ENCODE measurements around the gene ELMOD3. TPM values are rescaled to one million over a fixed set of nuclear protein-coding genes. Genes with fewer than 3 reads are reported as not detected.

ELMOD3 gene
- total and polyA plus RNA-seq, 2 of the 8 experiments (the other 6 are each of a cell fraction or from before 2014, with no cell fraction given), result 8.5 to 10.2 TPM

- Histone ChIP-seq H3K56ac (replicated peaks; ENCODE audit: insufficient read length, low read depth, low read length) (no peak overlapping the region), H3K9ac (replicated peaks in 1 of 4; ENCODE audit: extremely low read depth in 1 of 4, low read depth in 3 of 4, low read length in 3 of 4) (no peak overlapping the region), H3K36me3 (ENCODE audit: control insufficient read depth in 2 of 4, insufficient read depth in 4 of 4, low read length in 3 of 4) (no peaks in the 10 kb centered on the region), H3K4me3 (ENCODE audit: extremely low read depth in 1 of 4, insufficient read depth in 2 of 4, low read depth in 3 of 4, low read length in 4 of 4) (no peak overlapping the region), H3K23ac (ENCODE audit: insufficient read length) (no peak overlapping the region), H3K27ac (ENCODE audit: low read depth, low read length) (no peak overlapping the region), H3K4me1 (replicated peaks in 1 of 4; ENCODE audit: control insufficient read depth in 3 of 4, insufficient read depth in 4 of 4, low read length in 3 of 4) (peaks cover 0 to 7% (median 1%) of the 10 kb centered on the region in 4 experiments; a peak in 3 of 7 replicates), H2BK15ac (ENCODE audit: low read length) (no peak overlapping the region), H2BK5ac (ENCODE audit: low read depth, low read length) (no peak overlapping the region), H3K14ac (ENCODE audit: insufficient read length) (no peak overlapping the region), H4K91ac (replicated peaks; ENCODE audit: insufficient read length, low read length) (no peak overlapping the region), H3K4ac (replicated peaks; ENCODE audit: insufficient read length, low read depth, low read length) (no peak overlapping the region), H4K5ac (ENCODE audit: insufficient read length, low read depth, low read length) (no peak overlapping the region), H2AK5ac (ENCODE audit: low read depth, low read length) (no peak overlapping the region), H2BK120ac (replicated peaks; ENCODE audit: low read depth, low read length) (no peak overlapping the region), H3K79me2 (ENCODE audit: control insufficient read depth in 1 of 2, insufficient read depth in 2 of 2, low read length in 2 of 2) (no peaks in the 10 kb centered on the region), H2BK20ac (ENCODE audit: low read length) (no peak overlapping the region), H4K8ac (ENCODE audit: extremely low read depth, insufficient read depth, low read length) (no peak overlapping the region), H3K27me3 (replicated peaks in 1 of 4; ENCODE audit: control insufficient read depth in 3 of 4, extremely low read depth in 1 of 4, insufficient read depth in 3 of 4, low read length in 3 of 4) (no peaks in the 10 kb centered on the region), H2AFZ (ENCODE audit: low read length) (no peak overlapping the region), H3K18ac (ENCODE audit: extremely low read depth, low read length) (no peak overlapping the region), H3K79me1 (ENCODE audit: low read depth, low read length) (no peaks in the 10 kb centered on the region), H3K4me2 (ENCODE audit: insufficient read depth in 1 of 2, low read depth in 2 of 2, low read length in 2 of 2) (no peak overlapping the region), H2BK12ac (ENCODE audit: low read depth, low read length) (no peak overlapping the region), H3K9me3 (ENCODE audit: insufficient read depth in 2 of 2, low read depth in 1 of 2, low read length in 1 of 2) (no peaks in the 10 kb centered on the region; a peak in 1 of 4 replicates), H3K23me2 (ENCODE audit: low read depth, low read length) (no peaks in the 10 kb centered on the region), H4K20me1 (replicated peaks in 1 of 2; ENCODE audit: control insufficient read depth in 1 of 2, insufficient read depth in 2 of 2, low read length in 2 of 2) (no peaks in the 10 kb centered on the region)
- TF ChIP-seq NANOG (IDR thresholded peaks at IDR 0.05; ENCODE audit: insufficient read depth, low read depth, low read length, poor library complexity, severe bottlenecking) (no peak), TEAD4 (IDR thresholded peaks at IDR 0.05; ENCODE audit: low read depth, low read length) (no peak), MAFK (IDR thresholded peaks at IDR 0.05; ENCODE audit: low read depth, low read length) (no peak), ASH2L (IDR thresholded peaks at IDR 0.05; ENCODE audit: low read length) (no peak), ZNF274 (IDR thresholded peaks at IDR 0.05; ENCODE audit: borderline replicate concordance, extremely low read depth, low read length) (no peak), YY1 (IDR thresholded peaks at IDR 0.05; ENCODE audit: low read depth, low read length) (no peak), TBP (IDR thresholded peaks at IDR 0.05; ENCODE audit: low read depth, low read length) (no peak), CHD1 (IDR thresholded peaks at IDR 0.05; ENCODE audit: low read depth, low read length) (no peak), SRF (IDR thresholded peaks at IDR 0.05; ENCODE audit: low read depth, low read length) (no peak), SP4 (IDR thresholded peaks at IDR 0.05; ENCODE audit: low read length) (no peak), BRCA1 (IDR thresholded peaks at IDR 0.05; ENCODE audit: low read depth, low read length) (no peak)
- FAIRE-seq (no peak), DNase-seq (ENCODE audit: low read depth in 1 of 2, low spot score in 2 of 2) (no peak)
- ChIA-PET CTCF (ENCODE audit: partially characterized antibody) (interaction anchor here (0.6 to 1.8 kb wide), 3 partner anchors 11 to 385 kb away, joined by 3 read pairs; no protein-coding TSS in a partner anchor), POLR2A (ENCODE audit: partially characterized antibody) (interaction anchor here (0.9 to 5.9 kb wide), 6 partner anchors 9 to 58 kb away, joined by 3 to 23 read pairs (median 4); partner anchors contain the start of genes ELMOD3, RETSAT and TGOLN2)
- 93% methylated on average over 30 of the region's 30 CpGs; no CpG with 5 or more reads in 1 of the 2 experiments for WGBS, 2 experiments (ENCODE audit: extremely low coverage in 1 of 2, insufficient coverage in 1 of 2, insufficient read length in 1 of 2, insufficient replicate concordance in 2 of 2, low coverage in 1 of 2, low lambda C conversion rate in 2 of 2, missing lambda C conversion rate in 1 of 2)
These were observed 13.1 kb upstream of the ELMOD3 start for GRCh38 chr2:85341269-85342029.

Data from H1 (cell line).